ENCODE results near the gene ABCC4.
"Not testable (repeated sequence)": the region's sequence is repeated elsewhere in the genome, so short reads cannot be mapped to it uniquely, and the experiment has no call there.

ABCC4 gene

GRCh38 chr13:95300625-95301182 lies 547 bp downstream of the ABCC4 start:
- no peak for TF ChIP-seq CTCF (IDR thresholded peaks at IDR 0.05; ENCODE audit: low read depth, low read length, missing control alignments)
- peak; percentile 40 for DNase-seq (ENCODE audit: extremely low read depth, low read depth)
- H3K4me3 ChIP-seq (replicated peaks; ENCODE audit: low read depth, low read length): peak overlapping the region; percentile 68

GRCh38 chr13:95298971-95299621 lies 2.2 kb downstream of the ABCC4 start:
- peak overlapping the region; percentile 68; the same call in 1 of the 2 replicates for H3K4me3 ChIP-seq (replicated peaks; ENCODE audit: low read depth, low read length)
- no peak for TF ChIP-seq CTCF (IDR thresholded peaks at IDR 0.05; ENCODE audit: low read depth, low read length, missing control alignments)
- DNase-seq (ENCODE audit: extremely low read depth, low read depth): peak; percentile 72

- no peak for TF ChIP-seq CTCF (IDR thresholded peaks at IDR 0.05; ENCODE audit: low read depth, low read length, missing control alignments)
- no peak for DNase-seq (ENCODE audit: extremely low read depth, low read depth)
- H3K4me3 ChIP-seq (replicated peaks; ENCODE audit: low read depth, low read length): no peak overlapping the region
Observed at GRCh38 chr13:95298169-95298965, 2.9 kb downstream of the ABCC4 start.

GRCh38 chr13:95296326-95296925 lies 4.8 kb downstream of the ABCC4 start:
- no peak overlapping the region for H3K4me3 ChIP-seq (replicated peaks; ENCODE audit: low read depth, low read length)
- DNase-seq (ENCODE audit: extremely low read depth, low read depth): no peak
- TF ChIP-seq CTCF (IDR thresholded peaks at IDR 0.05; ENCODE audit: low read depth, low read length, missing control alignments): peak; percentile 76

GRCh38 chr13:95295026-95295425 lies 6.2 kb downstream of the ABCC4 start:
- no peak overlapping the region for H3K4me3 ChIP-seq (replicated peaks; ENCODE audit: low read depth, low read length)
- DNase-seq (ENCODE audit: extremely low read depth, low read depth): no peak
- no peak for TF ChIP-seq CTCF (IDR thresholded peaks at IDR 0.05; ENCODE audit: low read depth, low read length, missing control alignments)

- no peak overlapping the region for H3K4me3 ChIP-seq (replicated peaks; ENCODE audit: low read depth, low read length)
- no peak for TF ChIP-seq CTCF (IDR thresholded peaks at IDR 0.05; ENCODE audit: low read depth, low read length, missing control alignments)
- DNase-seq (ENCODE audit: extremely low read depth, low read depth): no peak
Observed at GRCh38 chr13:95292622-95293021, 8.6 kb downstream of the ABCC4 start.

GRCh38 chr13:95289901-95290300 lies 11.3 kb downstream of the ABCC4 start:
- not testable (repeated sequence) for H3K4me3 ChIP-seq (replicated peaks; ENCODE audit: low read depth, low read length); DNase-seq (ENCODE audit: extremely low read depth, low read depth)
